GM21381 (cell line): ENCODE measurements around the gene ARV1.

Experiments used
- ATAC-seq: cut with Tn5 transposase; IDR thresholded peaks from one replicate; pipeline ENCODE4 v1.9.1; 2021; ENCODE audit warnings: mild to moderate bottlenecking, moderate library complexity; ENCODE audit not compliant: unreplicated experiment

ARV1 gene

GRCh38 chr1:230978491-230979388, at the start of gene ARV1, which contains the start of gene TTC13:
TSS of gene ARV1 (plus strand) at chr1:230979094. CDS start at chr1:230979106, 12 bp downstream.
TSS of gene TTC13 (minus strand) at chr1:230978861. CDS start at chr1:230978830, 31 bp downstream.
- peak; percentile 93 for ATAC-seq

- no peak for ATAC-seq
Observed at GRCh38 chr1:230930986-230931385, 47.9 kb upstream of the ARV1 start.

- ATAC-seq: no peak
Observed at GRCh38 chr1:230935852-230936251, 43.0 kb upstream of the ARV1 start.

GRCh38 chr1:230936475-230936874, 42.4 kb upstream of the ARV1 start:
- no peak for ATAC-seq

GRCh38 chr1:230937371-230937770, 41.5 kb upstream of the ARV1 start:
- no peak for ATAC-seq

- no peak for ATAC-seq
Observed at GRCh38 chr1:230938924-230939368, 39.9 kb upstream of the ARV1 start.

- ATAC-seq: no peak
Observed at GRCh38 chr1:230939806-230940489, 38.9 kb upstream of the ARV1 start.

GRCh38 chr1:230940848-230941247, 38.0 kb upstream of the ARV1 start:
- ATAC-seq: no peak

GRCh38 chr1:230943048-230943593, 35.8 kb upstream of the ARV1 start:
- ATAC-seq: no peak

- ATAC-seq: no peak
Observed at GRCh38 chr1:230948301-230948700, 30.6 kb upstream of the ARV1 start.

GRCh38 chr1:230948903-230949302, 30.0 kb upstream of the ARV1 start:
- no peak for ATAC-seq

- ATAC-seq: no peak
Observed at GRCh38 chr1:230950404-230950803, 28.5 kb upstream of the ARV1 start.

- ATAC-seq: peak; percentile 85
Observed at GRCh38 chr1:230957580-230957989, 21.3 kb upstream of the ARV1 start.

GRCh38 chr1:230958370-230958769, 20.5 kb upstream of the ARV1 start:
- no peak for ATAC-seq

- ATAC-seq: no peak
Observed at GRCh38 chr1:230964896-230965295, 14.0 kb upstream of the ARV1 start.

GRCh38 chr1:230965535-230965934, 13.4 kb upstream of the ARV1 start:
- ATAC-seq: no peak

GRCh38 chr1:230966358-230966873, 12.5 kb upstream of the ARV1 start:
- ATAC-seq: no peak

GRCh38 chr1:230970432-230970831, 8.5 kb upstream of the ARV1 start:
- ATAC-seq: no peak

GRCh38 chr1:230971771-230972170, 7.1 kb upstream of the ARV1 start:
- ATAC-seq: no peak

- peak; percentile 73 for ATAC-seq
Observed at GRCh38 chr1:230972855-230973271, 6.0 kb upstream of the ARV1 start.

GRCh38 chr1:230975636-230976035, 3.3 kb upstream of the ARV1 start:
- ATAC-seq: no peak
